B cell (primary cell): Measurements from ENCODE around the gene KCTD18. TPM values are rescaled to one million over a fixed set of nuclear protein-coding genes. Genes with fewer than 3 reads are reported as not detected.

Experiments used
- ATAC-seq: fragments of 200-7000 bp; cut with Tn5 transposase; one replicate; pipeline ENCODE4 v1.10.0; 2021; ENCODE audit warnings: low read depth, mild to moderate bottlenecking, moderate number of reproducible peaks, moderate library complexity
- CTCF ChIA-PET: fragments of 350-600 bp; sonication (Branson Sonifier 250); formaldehyde crosslinking; loops from one replicate; lab custom pipeline; 2021; ENCODE audit warnings: antibody characterized with exemption, inconsistent platforms; lab: Charles Lee
- POLR2A ChIA-PET: fragments of 350-600 bp; sonication (Branson Sonifier 250); formaldehyde crosslinking; loops from one replicate; lab custom pipeline; 2021; ENCODE audit warnings: antibody characterized with exemption; lab: Charles Lee
- DNase-seq: peaks from one replicate; pipeline ENCODE4 v3.0.0; 2013
- H2AFZ ChIP-seq: 2 replicates; pipeline ENCODE4 v1.6.1; 2012; ENCODE audit warnings: mild to moderate bottlenecking, low read depth, low read length; ENCODE audit not compliant: insufficient read depth, poor library complexity, severe bottlenecking
- H3K27ac ChIP-seq, 2 donors: 1 replicate in 1 of 2; 2 replicates in 1 of 2; pipeline ENCODE4 v1.5.1; 2012 to 2013; ENCODE audit warnings: low read length in 2 of 2, mild to moderate bottlenecking in 2 of 2, moderate library complexity in 1 of 2
- H3K27me3 ChIP-seq, 4 experiments: fragments of 200-600 bp in 1 of 4; sonication (generic) in 1 of 4; replicated peaks in 1 of 4; 1 replicate in 2 of 4; 2 replicates in 2 of 4; pipeline versions ENCODE4 v1.6.1 to v1.7.0; 2013 to 2016; ENCODE audit warnings: low read length in 3 of 4, mild to moderate bottlenecking in 2 of 4, mixed read lengths in 1 of 4, moderate library complexity in 1 of 4; ENCODE audit not compliant: insufficient read depth in 4 of 4, control insufficient read depth in 3 of 4; ENCODE audit errors: control extremely low read depth in 1 of 4
- H3K36me3 ChIP-seq, 2 experiments: replicated peaks in 1 of 2; 1 replicate in 1 of 2; 2 replicates in 1 of 2; pipeline versions ENCODE4 v1.6.1 to v1.7.1; 2013; ENCODE audit warnings: low read length in 1 of 2; ENCODE audit not compliant: insufficient read depth in 2 of 2, control insufficient read depth in 1 of 2; ENCODE audit errors: control extremely low read depth in 1 of 2, extremely low read depth in 1 of 2
- H3K4me1 ChIP-seq, 2 donors: fragments of 200-600 bp in 1 of 2; sonication (generic) in 1 of 2; 1 replicate in 1 of 2; 2 replicates in 1 of 2; pipeline versions ENCODE4 v1.5.1 to v1.6.1; 2013 to 2017; ENCODE audit warnings: low read length in 2 of 2; ENCODE audit not compliant: control insufficient read depth in 2 of 2, insufficient read depth in 2 of 2
- H3K4me2 ChIP-seq: replicated peaks from 2 replicates; pipeline ENCODE3; 2012; ENCODE audit warnings: mild to moderate bottlenecking, low read depth, low read length; ENCODE audit not compliant: poor library complexity, severe bottlenecking
- H3K4me3 ChIP-seq, 5 experiments: fragments of 200-600 bp in 1 of 5; sonication (generic) in 1 of 5; 1 replicate in 3 of 5; 2 replicates in 2 of 5; pipeline versions ENCODE4 v1.5.1 to v1.7.0; 2011 to 2016; ENCODE audit warnings: low read length in 4 of 5, mild to moderate bottlenecking in 4 of 5, low read depth in 2 of 5, control low read depth in 1 of 5, moderate library complexity in 1 of 5; ENCODE audit not compliant: insufficient read depth in 1 of 5; ENCODE audit errors: control extremely low read depth in 1 of 5, extremely low read depth in 1 of 5
- H3K79me2 ChIP-seq: fragments of 200-600 bp; sonication (generic); one replicate; pipeline ENCODE4 v1.6.0; 2016; ENCODE audit warnings: low read length; ENCODE audit not compliant: control insufficient read depth, insufficient read depth
- H3K9ac ChIP-seq: fragments of 200-600 bp; sonication (generic); 2 replicates; pipeline ENCODE4 v1.6.1; 2017; ENCODE audit warnings: mild to moderate bottlenecking, low read length, moderate library complexity
- H3K9me3 ChIP-seq, 3 donors: one replicate each; pipeline versions ENCODE4 v1.6.1 to v1.7.1; 2013; ENCODE audit warnings: low read length in 2 of 3; ENCODE audit not compliant: control insufficient read depth in 2 of 3, insufficient read depth in 1 of 3; ENCODE audit errors: control extremely low read depth in 1 of 3
- H4K20me1 ChIP-seq: 2 replicates; pipeline ENCODE4 v1.6.0; 2012; ENCODE audit warnings: mild to moderate bottlenecking, low read length; ENCODE audit not compliant: insufficient read depth, control insufficient read depth, poor library complexity, severe bottlenecking
- H3K27ac Mint-ChIP-seq: one replicate; pipeline ENCODE4 v1.8.0; 2021; ENCODE audit warnings: mixed read lengths
- H3K27me3 Mint-ChIP-seq: one replicate; pipeline ENCODE4 v1.8.0; 2021; ENCODE audit warnings: mixed read lengths
- H3K4me1 Mint-ChIP-seq: one replicate; pipeline ENCODE4 v1.8.0; 2021; ENCODE audit warnings: mixed read lengths
- H3K4me3 Mint-ChIP-seq: one replicate; pipeline ENCODE4 v1.8.0; 2021; ENCODE audit warnings: mixed read lengths
- H3K9me3 Mint-ChIP-seq: one replicate; pipeline ENCODE4 v1.8.0; 2022; ENCODE audit warnings: mixed read lengths; ENCODE audit not compliant: insufficient read depth
- EZH2 ChIP-seq: IDR thresholded peaks from 2 replicates; pipeline ENCODE4 v1.6.1; 2012; ENCODE audit warnings: borderline replicate concordance, low read depth, mild to moderate bottlenecking, moderate library complexity, low read length; ENCODE audit not compliant: insufficient read depth, poor library complexity, severe bottlenecking
- WGBS: methylation state at CpG from one replicate; pipeline ENCODE4 v1.1.5; 2013; ENCODE audit warnings: missing lambda C conversion rate; ENCODE audit not compliant: insufficient coverage; 5-methylcytosine and 5-hydroxymethylcytosine counted together
- intact Hi-C: fragments of 100-400 bp; cut with micrococcal nuclease; formaldehyde crosslinking; loops from one replicate; pipeline ENCODE4 v1.10.0; 2022
- polyA plus RNA-seq: library from polyadenylated mRNA; depleted of rRNA; stranded (reverse); fragments of >200 nt; gene quantifications from 2 replicates; pipeline ENCODE4 v1.2.3, GENCODE V29; 2012
- total RNA-seq, 2 donors: library from RNA; stranded (reverse); fragments of 120-200 nt in 1 of 2; gene quantifications; 1 replicate in 1 of 2; 2 replicates in 1 of 2; pipeline versions ENCODE4 v1.2.3 to v1.2.4, GENCODE V29; 2013 to 2022
- TF ChIP-seq, protein P1 (sequence below): fragments of 200-600 bp; IDR thresholded peaks from one replicate; pipeline ENCODE4 v1.8.0; 2022; ENCODE audit warnings: antibody characterized with exemption, mild to moderate bottlenecking

The KCTD18 gene
- total and polyA plus RNA-seq, 2 donors (not counting 1 experiment from before 2014, with no cell fraction given), result 15.3 to 20.2 TPM

DNA sequence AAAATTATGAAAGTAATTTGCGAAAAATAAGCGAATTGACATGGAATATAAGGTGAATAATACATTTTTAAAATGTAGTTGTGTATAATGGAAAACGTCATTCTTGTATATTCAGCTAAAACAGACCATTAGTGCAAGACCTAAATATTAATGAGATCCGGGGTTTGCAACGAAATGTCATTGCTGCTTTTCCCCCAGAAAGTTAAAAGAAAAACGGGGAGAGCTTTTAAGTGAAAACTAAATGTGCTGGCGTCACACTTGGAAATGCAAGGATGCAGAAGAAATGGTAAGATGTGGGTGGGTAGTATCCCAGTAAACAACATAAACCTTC lies 15.6 kb upstream of the KCTD18 start:
- H3K27me3 Mint-ChIP-seq, result peaks cover 8% of the 10 kb centered on the region
- peak overlapping the region; percentile 83 for H3K27ac Mint-ChIP-seq
- Histone ChIP-seq H3K36me3 (no peaks in the 10 kb centered on the region), H3K9ac (peak overlapping the region; percentile 82), H3K27ac (peak overlapping the region in 1 of 2 donors; percentile 57), H3K9me3 (no peaks in the 10 kb centered on the region), H3K4me1 (peaks cover 7 to 9% of the 10 kb centered on the region in 2 donors), H3K27me3 (peaks cover 0 to 6% (median 0%) of the 10 kb centered on the region in 4 experiments), H3K79me2 (peaks cover 31% of the 10 kb centered on the region), H2AFZ (peak overlapping the region; percentile 98), H4K20me1 (no peaks in the 10 kb centered on the region), H3K4me2 (peak overlapping the region; percentile 95), H3K4me3 (peak overlapping the region; percentile 75 to 93 (median 87))
- no peak for TF ChIP-seq EZH2
- TF ChIP-seq, protein P1, sequence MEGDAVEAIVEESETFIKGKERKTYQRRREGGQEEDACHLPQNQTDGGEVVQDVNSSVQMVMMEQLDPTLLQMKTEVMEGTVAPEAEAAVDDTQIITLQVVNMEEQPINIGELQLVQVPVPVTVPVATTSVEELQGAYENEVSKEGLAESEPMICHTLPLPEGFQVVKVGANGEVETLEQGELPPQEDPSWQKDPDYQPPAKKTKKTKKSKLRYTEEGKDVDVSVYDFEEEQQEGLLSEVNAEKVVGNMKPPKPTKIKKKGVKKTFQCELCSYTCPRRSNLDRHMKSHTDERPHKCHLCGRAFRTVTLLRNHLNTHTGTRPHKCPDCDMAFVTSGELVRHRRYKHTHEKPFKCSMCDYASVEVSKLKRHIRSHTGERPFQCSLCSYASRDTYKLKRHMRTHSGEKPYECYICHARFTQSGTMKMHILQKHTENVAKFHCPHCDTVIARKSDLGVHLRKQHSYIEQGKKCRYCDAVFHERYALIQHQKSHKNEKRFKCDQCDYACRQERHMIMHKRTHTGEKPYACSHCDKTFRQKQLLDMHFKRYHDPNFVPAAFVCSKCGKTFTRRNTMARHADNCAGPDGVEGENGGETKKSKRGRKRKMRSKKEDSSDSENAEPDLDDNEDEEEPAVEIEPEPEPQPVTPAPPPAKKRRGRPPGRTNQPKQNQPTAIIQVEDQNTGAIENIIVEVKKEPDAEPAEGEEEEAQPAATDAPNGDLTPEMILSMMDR, result no peak
- CTCF ChIA-PET, result interaction anchor here (0.8 to 2.0 kb wide), 6 partner anchors 14 to 706 kb away, joined by 3 to 6 read pairs (median 4); partner anchors contain the start of gene KCTD18
- H3K4me1 Mint-ChIP-seq, result peaks cover 12% of the 10 kb centered on the region
- no peak for DNase-seq
- peak overlapping the region; percentile 93 for H3K4me3 Mint-ChIP-seq
- intact Hi-C loops, result loop anchor here (5.0 to 10.0 kb wide), 3 partner anchors 187 to 1849 kb away; partner anchors contain the start of genes BMPR2 and CLK1
- no peak for ATAC-seq
- peaks cover 2% of the 10 kb centered on the region for H3K9me3 Mint-ChIP-seq
- POLR2A ChIA-PET, result interaction anchor here (2.6 kb wide), 1 partner anchor 16 kb away, joined by 12 read pairs; the partner anchor contains the start of gene KCTD18
- WGBS, result no CpG with 5 or more reads among the region's 7 CpGs

DNA sequence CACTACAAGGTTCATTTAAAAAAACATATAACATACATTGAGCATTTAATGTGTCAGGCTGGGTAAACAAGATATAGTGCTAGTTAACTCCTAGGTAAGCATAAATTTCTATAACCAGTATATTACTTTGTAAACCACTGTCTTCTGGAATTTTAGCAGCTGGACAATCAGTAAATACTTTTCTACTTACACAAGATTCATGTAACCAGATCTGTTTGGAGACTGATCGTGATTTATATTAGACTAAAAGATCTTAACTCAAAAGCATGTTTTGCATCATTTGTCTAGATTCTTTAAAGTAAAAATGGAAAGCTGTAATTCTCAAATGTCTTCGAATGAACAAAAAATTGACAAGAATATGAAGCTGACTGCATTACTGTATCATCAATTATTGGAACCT lies 15.2 kb upstream of the KCTD18 start:
- H3K4me3 ChIP-seq, result peak overlapping the region in 1 of 5 experiments; percentile 93
- POLR2A ChIA-PET, result interaction anchor here (2.6 kb wide), 1 partner anchor 15 kb away, joined by 12 read pairs; the partner anchor contains the start of gene KCTD18
- peak overlapping the region; percentile 95 for H3K4me2 ChIP-seq
- H3K79me2 ChIP-seq, result peaks cover 27% of the 10 kb centered on the region
- no peak overlapping the region for H3K27ac ChIP-seq
- no CpG with 5 or more reads among the region's 2 CpGs for WGBS
- Mint-ChIP-seq H3K27me3 (peaks cover 8% of the 10 kb centered on the region), H3K9me3 (peaks cover 2% of the 10 kb centered on the region), H3K27ac (no peak overlapping the region), H3K4me3 (peak overlapping the region; percentile 49), H3K4me1 (peaks cover 12% of the 10 kb centered on the region)
- CTCF ChIA-PET, result interaction anchor here (0.8 to 2.0 kb wide), 5 partner anchors 13 to 707 kb away, joined by 3 to 6 read pairs (median 4); partner anchors contain the start of gene KCTD18
- intact Hi-C loops, result loop anchor here (5.0 to 10.0 kb wide), 3 partner anchors 187 to 1850 kb away; partner anchors contain the start of genes BMPR2 and CLK1
- DNase-seq (no peak), ATAC-seq (no peak)
- H3K9me3 ChIP-seq, result no peaks in the 10 kb centered on the region
- H4K20me1 ChIP-seq, result no peaks in the 10 kb centered on the region
- H3K27me3 ChIP-seq, result peaks cover 0 to 6% (median 0%) of the 10 kb centered on the region in 4 experiments
- H2AFZ ChIP-seq, result no peak overlapping the region
- H3K4me1 ChIP-seq, result peaks cover 7 to 9% of the 10 kb centered on the region in 2 donors
- TF ChIP-seq, protein P1, result no peak
- no peak for TF ChIP-seq EZH2
- H3K36me3 ChIP-seq, result no peaks in the 10 kb centered on the region
- no peak overlapping the region for H3K9ac ChIP-seq
